GM18499 (cell line): Measurements from ENCODE around the gene ELMO2.

Experiments
- ATAC-seq: cut with Tn5 transposase; IDR thresholded peaks from one replicate; pipeline ENCODE4 v1.9.1; 2021; ENCODE audit warnings: moderate number of reproducible peaks; ENCODE audit not compliant: insufficient read depth, unreplicated experiment

Gene ELMO2

GRCh38 chr20:46316984-46317684 is 89.3 kb downstream of the ELMO2 start:
- no peak for ATAC-seq
